Measurements from ENCODE around the gene FILIP1. TPM values are rescaled to one million over a fixed set of nuclear protein-coding genes. Genes with fewer than 3 reads are reported as not detected.

The FILIP1 gene
- total RNA-seq, 2 donors from 2014 or later, result 85.8 to 86.3 TPM

DNA sequence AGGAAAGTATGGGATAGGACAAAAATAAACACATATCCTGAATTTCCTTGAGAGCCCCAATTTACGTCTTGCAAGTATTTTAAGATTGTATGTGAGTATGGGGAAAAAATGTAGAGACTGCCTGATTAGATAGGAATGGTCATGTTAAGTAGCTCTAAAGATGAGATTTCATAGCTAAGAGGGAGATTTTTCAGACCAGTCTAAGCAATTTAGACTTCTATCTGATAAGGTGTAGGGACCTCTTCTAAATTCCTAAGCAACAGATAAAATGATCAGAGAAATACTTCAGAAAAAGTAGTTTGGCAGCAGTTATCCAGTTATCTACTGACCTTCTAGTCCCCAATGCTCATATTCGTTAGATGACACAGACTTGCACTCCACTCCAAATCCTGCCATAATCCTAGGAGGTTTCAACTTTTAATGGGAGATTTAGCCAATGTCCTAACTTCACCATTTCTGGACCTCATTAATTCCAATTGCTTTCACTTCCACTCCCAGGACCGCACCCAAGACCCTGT is 90.0 kb downstream of the FILIP1 start:
- DNase-seq (no peak), ATAC-seq (no peak)
- intact Hi-C loops (cut with DNase I), result no loop called here

DNA sequence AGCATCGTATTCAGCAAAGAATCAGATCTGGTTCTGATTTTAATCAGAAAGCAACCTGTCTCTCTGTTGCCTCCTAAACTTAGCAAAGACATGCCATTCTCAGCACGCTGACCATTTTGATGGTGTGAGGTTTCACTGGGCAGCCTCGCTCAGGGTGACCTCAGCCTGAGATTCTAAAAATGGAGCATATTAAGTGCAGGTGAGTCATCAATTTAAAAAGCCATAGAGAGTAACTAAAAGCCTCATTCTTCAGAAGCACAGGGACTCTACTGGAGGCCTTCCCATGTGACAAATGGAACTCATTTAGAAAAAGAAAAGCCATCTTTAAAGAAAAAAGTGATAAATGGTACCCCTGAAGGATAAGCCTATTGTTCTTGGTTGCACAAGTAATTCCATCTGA is 91.3 kb downstream of the FILIP1 start:
- DNase-seq (peak; percentile 25), ATAC-seq (peak; percentile 90)
- intact Hi-C loops (cut with DNase I), result no loop called here

DNA sequence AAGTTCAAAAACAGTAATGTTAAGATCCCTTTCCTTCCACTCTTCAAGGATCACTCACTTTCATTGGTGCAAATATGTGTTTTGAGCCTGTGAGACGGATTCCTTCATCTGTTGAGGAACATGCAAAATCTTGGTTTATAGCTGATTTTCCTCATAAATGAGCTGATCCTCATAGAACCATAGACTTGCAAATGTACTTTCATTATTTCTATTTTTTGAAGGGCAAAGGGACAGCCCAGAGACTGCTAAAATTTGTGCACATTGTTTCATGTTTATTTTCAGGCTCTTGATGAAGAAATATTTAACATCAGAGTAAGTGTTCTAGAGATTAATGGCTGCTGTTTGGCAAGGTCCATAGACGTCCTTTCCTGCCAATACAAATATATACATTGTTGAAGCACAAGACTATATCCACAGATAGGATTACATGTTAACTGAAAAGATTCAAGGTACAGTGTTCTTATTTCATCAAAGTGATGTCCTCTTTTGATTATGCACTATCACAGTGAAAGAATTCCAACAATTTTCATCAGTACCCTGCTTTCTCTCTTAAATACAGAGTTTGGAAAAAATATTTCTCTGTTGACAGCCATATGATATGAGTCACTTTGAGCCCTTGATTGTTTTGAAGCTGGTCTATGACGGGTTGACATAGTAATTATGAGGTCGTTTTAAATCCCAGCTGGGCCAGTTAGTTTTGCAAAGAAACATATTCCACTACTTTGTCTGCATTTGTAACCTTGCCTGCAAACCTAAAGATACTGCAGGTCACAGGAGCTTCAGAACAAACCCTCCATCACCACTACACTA is 95.7 kb downstream of the FILIP1 start:
- ATAC-seq (no peak), DNase-seq (no peak)
- intact Hi-C loops (cut with DNase I), result no loop called here

DNA sequence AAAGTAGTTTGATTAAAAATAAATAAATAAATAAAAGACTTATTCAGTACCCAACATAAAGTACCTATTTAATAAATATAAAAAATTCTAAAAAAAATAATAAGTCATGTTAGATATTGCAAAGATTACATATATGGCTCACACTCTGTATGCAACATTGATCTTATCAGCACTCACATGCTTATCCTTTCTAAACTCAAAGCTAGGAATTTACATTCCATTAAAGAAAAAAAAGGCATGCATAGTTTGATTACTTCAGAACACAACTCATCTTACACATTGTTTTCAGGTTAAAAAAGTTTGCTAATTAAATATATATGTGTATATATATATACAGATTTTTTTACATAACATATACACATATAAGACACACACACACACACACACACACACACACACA is 96.4 kb downstream of the FILIP1 start:
- DNase-seq (no peak), ATAC-seq (no peak)
- intact Hi-C loops (cut with DNase I), result no loop called here

DNA sequence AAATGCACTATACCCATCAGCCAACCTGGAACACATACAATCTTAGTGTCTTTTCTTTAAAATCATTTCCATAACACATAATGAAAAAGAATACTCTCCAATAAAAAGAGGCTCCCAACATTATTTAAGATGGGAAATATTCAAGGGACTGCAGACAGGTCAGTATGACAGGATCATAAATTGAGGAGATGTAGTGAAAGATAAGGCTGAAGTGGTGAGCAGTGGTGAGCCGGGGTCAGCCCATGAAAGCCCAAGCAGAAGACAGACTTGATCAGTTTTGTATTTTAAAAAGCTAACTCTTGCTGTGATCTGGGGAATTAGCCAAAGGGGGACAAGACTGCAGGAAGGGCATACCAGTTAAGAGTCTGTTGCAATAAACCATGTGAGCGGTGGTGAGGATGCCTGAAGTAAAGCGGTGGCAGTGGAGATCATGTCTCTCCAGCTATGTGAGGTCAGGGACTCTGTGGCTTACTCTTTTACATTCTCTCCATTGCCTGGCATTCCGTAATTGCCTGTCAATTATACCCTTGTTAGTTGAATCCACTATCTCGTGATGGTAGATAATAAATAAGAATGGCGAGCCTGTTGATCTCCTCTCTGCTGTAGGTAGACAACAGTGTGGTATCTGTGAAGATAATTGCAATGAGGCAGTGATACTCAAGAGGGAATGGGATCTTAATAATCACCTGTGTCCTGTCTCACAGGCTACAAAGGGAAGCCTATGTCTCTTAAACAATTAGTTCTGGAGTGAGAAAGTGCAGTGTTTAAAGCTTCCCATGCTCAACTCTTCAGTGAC is 97.4 kb downstream of the FILIP1 start:
- DNase-seq, result no peak
- no peak for ATAC-seq
- intact Hi-C loops (cut with DNase I), result no loop called here

DNA sequence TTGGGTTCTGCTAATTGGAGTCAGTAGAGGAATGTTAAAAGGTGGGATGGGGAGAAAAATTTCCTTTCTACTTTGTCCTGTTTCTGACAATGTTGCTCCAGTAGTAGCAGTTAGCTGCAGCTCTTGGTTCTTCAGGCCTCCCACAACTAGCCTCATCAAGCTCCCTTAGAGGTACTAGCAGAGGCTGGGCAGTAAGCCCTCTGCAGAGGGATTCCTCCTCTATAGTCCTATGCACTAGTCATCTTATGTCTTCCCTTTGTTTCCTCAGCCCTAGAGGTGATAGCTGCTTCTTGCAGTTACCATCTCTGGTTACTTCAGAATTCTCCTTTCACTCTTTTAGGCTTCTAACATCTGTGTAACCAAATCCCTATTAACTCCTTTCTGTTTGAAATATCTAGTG is 99.8 kb downstream of the FILIP1 start:
- no peak for ATAC-seq
- no peak for DNase-seq
- intact Hi-C loops (cut with DNase I), result no loop called here

DNA sequence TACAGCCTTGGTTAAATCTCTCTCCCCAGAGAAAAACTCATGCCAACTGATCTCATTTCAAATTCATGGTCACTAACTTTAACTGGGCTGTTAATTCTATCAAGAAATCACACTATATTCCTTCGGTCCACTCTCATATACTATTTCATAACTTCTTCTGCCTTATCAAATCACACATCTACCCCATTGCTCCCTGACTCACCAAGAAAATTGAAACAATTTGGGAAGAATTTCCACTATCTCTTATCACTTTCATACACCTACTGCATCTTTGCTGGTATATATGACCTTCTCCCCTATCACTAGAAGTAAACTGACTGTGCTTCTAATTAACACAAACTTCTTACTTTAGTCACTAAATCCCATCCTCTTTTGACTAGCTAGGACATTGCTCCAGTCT is 102.3 kb downstream of the FILIP1 start:
- DNase-seq (no peak), ATAC-seq (no peak)
- intact Hi-C loops (cut with DNase I), result no loop called here

DNA sequence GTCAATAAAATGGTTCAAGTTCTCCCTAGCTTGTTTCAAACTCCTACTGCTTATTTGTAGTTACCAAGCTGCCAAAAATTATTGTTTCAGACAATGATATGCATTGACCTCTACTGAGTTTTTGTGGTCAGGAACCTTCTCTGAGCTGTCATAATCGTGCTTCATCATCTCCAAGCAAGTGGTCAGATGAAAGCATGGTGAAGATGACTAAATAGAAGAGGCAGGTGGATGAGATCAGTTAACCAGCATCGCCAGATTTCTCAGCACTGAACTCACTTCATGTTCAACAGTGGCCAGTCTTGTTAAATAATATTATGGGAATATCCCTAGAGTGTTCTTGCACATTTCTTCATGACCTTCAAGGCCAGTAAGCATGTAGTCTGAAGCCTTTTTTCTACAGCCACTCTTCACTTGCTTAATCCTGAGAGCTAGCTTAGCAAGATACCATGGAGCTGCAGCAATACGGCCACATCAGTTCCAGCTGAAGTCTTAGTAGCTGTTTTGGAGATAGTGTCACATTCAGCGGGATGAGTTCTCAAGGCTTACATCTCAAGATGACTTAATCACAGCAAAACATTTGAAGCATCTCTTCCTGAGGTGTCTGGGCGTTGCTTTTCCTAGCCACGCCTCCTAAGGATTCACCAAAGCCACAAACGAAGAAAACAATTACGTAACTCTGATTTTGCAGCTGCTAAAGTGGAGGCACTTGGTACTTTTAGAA is 107.4 kb downstream of the FILIP1 start:
- intact Hi-C loops (cut with DNase I), result no loop called here
- no peak for DNase-seq
- peak in 1 of 2 donors; percentile 38 for ATAC-seq

DNA sequence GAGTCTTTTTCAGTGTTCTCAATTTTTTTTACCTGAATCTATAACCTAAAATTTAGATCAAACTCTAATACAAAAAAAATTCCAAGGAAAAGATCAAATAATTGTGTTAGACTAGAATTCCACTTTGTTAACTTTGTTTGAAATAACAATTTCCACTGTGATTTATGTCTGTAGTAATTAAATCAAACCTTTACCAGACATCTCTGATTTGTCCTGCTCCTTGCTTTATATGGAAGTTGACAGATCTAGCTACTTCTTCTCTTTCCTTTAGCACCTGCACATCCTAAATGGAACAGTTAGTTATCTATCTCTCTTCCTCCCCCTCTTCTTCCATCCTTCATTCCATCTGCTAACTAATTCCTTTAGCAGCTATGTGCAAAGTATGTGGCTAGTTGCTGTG is 109.5 kb downstream of the FILIP1 start:
- ATAC-seq (no peak), DNase-seq (no peak)
- intact Hi-C loops (cut with DNase I), result no loop called here

DNA sequence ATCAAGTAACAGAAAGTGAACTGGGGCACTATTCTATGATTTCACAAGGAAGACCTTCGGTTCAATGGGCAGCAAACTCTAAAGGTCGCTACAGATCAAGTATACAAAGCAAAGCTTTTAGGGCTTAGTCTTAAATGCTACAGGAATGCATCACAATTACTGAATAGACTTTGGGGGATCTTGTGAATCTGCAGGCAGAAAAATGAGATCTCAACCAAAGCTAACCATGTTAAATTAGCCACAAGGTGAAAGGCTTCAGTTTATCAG is 111.0 kb downstream of the FILIP1 start:
- intact Hi-C loops (cut with DNase I), result no loop called here
- ATAC-seq (no peak), DNase-seq (no peak)

DNA sequence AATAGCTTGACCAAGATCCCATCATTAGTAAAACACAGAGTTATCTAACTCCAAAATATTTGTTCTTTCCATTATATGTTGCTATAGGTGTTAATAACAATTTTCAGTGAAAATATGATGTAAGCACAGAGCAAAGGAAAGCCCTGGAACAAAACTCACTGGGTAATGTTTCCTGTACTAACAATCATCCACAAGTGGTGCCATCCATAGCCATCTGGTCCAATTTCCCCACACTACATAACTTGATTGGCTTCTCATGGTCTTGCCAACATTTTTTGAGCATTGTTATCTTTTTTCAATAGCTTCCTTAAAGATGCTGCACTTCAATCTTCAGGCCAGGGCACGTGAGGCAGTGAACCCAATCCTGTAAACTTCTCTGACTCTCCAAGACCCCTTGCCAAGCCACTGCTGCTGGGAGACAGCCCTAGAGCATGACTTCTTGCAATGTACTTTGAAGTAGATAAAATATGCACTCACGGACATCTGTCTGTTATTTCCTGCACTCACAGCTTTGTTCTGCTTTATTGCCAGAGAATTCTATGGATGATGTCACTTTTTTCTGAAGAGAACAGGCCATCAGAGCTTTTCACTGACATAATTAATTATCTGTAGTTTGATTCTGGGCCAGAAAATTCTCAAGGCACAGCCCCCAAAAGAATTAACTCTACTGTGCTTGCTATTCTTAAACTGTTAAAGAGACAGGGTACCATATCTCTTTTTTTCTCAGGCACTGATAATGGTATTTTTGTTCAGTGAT is 111.5 kb downstream of the FILIP1 start:
- ATAC-seq (peak in 1 of 2 donors; percentile 36), DNase-seq (no peak)
- intact Hi-C loops (cut with DNase I), result no loop called here

DNA sequence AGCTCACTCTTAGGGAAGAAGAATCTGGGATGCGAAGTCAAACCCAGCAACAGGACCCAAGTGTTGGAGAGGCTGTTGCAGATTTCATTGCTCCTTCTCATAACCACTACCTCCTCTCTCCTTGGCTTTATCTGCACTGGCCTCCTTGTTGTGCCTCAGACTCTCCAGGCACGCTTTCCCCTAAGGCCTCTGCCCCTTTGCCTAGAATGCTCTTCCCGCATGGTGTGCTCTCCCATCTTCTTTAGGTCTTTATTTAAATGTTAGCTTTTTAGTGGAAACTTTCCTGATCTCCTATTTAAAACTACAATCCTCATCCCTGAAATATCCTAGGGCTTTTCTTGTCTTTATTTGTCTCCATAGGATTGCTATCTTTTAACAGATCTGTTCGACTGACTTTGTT is 114.1 kb downstream of the FILIP1 start:
- DNase-seq (no peak), ATAC-seq (no peak)
- intact Hi-C loops (cut with DNase I), result no loop called here

DNA sequence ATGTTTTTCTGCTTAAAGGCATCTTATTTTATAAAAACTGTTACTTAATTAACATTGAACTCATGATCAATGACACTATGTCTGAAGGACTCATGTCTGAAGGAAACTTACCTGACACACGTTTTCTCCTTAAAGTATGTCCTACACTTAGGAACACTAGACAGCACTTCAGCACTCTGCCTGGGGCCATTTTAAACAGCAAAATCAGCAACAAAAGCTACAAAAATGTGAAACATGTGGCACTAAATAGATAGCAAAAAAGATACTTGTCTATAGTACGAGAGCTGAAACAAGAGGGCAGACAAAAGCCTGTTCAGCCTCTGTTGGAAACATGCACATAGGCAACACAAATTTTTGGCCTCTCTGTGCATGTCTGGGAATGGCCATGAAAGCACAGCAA is 115.5 kb downstream of the FILIP1 start:
- ATAC-seq (no peak), DNase-seq (no peak)
- intact Hi-C loops (cut with DNase I), result no loop called here

DNA sequence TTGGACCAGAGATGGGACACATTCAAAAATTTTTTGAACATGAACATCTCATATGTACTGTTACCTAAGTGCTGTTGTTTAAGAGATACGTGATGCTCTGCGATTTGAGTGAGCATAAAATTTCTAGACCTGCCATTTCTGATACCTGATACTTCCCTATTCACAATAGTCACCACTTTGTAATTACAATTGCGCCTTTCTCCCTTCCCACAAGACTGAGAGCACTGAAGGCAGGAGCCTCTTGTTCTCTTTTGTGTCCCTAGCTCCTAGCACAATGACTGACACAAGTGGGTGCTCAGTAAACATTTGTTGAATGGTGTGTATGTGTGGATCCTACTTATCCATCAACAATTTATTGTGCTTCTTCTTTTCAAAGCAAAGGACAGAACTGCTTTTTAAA is 116.2 kb downstream of the FILIP1 start:
- ATAC-seq, result no peak
- no peak for DNase-seq
- intact Hi-C loops (cut with DNase I), result no loop called here

DNA sequence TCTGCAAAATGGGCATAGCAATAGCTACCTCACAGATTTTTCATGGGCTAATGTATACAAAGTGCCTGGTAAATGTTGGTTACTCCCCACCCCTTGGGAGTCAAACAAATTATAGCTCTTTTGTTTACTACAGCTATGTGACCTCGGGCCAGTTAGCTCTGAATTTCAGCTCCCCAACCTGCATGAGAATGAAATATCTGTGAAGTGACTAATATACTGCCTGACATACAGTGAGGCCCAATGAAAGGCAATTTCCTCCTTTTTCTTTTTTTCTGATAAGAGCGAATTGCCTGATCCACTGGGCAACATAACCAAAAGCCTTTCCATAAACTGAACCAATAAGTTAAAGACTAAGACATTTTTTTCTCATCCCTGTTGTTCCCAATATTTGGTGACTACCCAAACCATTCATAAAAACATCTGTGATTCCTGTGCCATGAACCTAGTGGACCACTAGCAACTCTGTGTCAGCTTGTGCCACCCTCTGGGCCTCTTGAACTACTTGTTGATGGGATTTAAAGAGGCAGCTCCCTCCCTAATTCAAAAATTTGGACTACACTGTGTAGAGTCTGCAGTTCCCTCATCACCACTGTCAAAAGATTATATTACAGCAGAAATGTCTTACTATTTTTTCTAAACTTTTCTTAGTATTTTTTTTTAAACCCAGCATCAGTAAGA is 117.1 kb downstream of the FILIP1 start:
- ATAC-seq, result peak in 1 of 2 donors; percentile 54
- DNase-seq, result no peak
- intact Hi-C loops (cut with DNase I), result no loop called here

DNA sequence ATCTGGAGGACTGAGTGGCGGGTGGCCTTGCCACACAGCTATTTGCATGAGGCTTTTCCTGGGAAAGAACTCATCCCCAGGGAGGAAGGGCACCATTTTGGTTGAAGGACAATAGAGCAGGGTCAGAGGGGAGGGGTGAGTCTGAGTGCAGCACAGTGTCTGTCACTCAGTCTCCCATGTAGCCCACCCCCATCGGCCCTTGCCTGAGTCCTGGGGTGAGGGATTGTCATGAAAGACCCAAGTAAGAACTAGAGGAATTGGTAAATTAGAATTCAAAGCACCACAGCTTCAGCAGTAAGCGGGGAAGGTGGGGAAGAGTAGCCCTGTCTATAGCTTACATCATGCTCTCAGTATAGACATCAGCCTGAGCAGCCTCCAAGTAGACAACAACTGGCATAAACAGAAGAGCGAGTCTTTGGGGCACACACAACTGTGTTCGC is 118.6 kb downstream of the FILIP1 start:
- DNase-seq, result no peak
- intact Hi-C loops (cut with DNase I), result no loop called here
- peak in 1 of 2 donors; percentile 44 for ATAC-seq

DNA sequence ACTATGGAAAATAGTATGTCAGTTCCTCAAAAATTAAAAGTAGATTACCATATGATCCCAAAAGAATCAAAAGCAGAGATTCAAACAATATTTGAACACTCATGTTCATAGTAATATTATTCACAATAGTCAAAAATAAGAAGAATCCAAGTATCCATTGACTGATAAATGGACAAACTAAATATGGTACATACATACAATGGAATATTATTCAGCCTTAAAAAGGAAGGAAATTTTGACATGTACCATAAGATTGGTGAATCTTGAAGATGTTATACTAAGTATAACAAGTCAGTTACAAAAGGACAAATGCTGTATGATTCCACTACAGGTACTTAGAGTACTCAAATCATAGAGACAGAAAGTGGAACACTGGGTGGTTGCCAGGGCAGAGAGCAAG is 120.7 kb downstream of the FILIP1 start:
- intact Hi-C loops (cut with DNase I), result no loop called here
- no peak for ATAC-seq

DNA sequence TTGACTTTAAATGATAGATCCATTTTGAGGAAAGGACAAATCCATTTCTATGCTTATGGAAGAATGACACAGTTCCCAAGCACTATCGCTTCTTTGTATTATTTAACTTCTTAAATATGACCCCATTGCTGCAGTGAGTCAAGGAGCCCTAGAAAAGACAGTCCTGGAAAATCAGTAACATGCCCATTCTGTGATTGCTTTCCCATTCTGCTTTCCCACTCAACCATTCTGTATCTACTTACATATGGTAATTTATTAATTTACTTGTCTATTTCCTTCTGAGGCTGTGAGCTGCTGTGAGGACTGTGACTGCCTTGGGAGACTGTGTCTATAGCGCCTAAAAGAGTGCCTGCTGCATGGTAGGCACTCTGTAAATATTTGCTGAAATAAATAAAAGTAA is 123.6 kb downstream of the FILIP1 start:
- no peak for DNase-seq
- no peak for ATAC-seq
- intact Hi-C loops (cut with DNase I), result no loop called here

More for the DNA sequence above, 120.7 kb downstream of the FILIP1 start:
- no peak for DNase-seq

Measured in left cardiac atrium (tissue), 4 donors.